BJ (cell line): ENCODE results near the gene ZFYVE28. TPM values are rescaled to one million over a fixed set of nuclear protein-coding genes. Genes with fewer than 3 reads are reported as not detected.

Experiments
- CTCF ChIA-PET: fragments of 350-600 bp; formaldehyde crosslinking; extraction: SDS; loops from one replicate; lab custom pipeline; 2021; ENCODE audit warnings: antibody characterized with exemption, inconsistent platforms; lab: Yijun Ruan, JAX
- POLR2A ChIA-PET: fragments of 300-600 bp; sonication (Branson Sonifier 250); formaldehyde crosslinking; extraction: SDS; loops from one replicate; lab custom pipeline; 2021; ENCODE audit warnings: antibody characterized with exemption; lab: Charles Lee
- DNase-seq: peaks from one replicate; pipeline ENCODE4 v3.0.0-alpha.2; 2011; ENCODE audit warnings: low read depth
- H3K27me3 ChIP-seq: 2 replicates; pipeline ENCODE4 v1.6.0; 2011; ENCODE audit warnings: low read length; ENCODE audit not compliant: control insufficient read depth, insufficient read depth
- H3K36me3 ChIP-seq: 2 replicates; pipeline ENCODE4 v1.5.1; 2011; ENCODE audit warnings: low read length; ENCODE audit not compliant: control insufficient read depth, insufficient read depth
- H3K4me3 ChIP-seq: 2 replicates; pipeline ENCODE4 v1.5.1; 2011; ENCODE audit warnings: low read depth, mild to moderate bottlenecking, control low read depth, low read length
- polyA plus RNA-seq: library from polyadenylated mRNA; depleted of rRNA; stranded (reverse); fragments of >200 nt; gene quantifications from 2 replicates; pipeline ENCODE4 v1.2.3, GENCODE V29; 2011
- TF ChIP-seq, protein P1 (sequence below): IDR thresholded peaks from 2 replicates; pipeline ENCODE4 v1.5.1; 2011; ENCODE audit warnings: low read depth, mild to moderate bottlenecking, control low read depth, inconsistent platforms, low read length, moderate library complexity; ENCODE audit not compliant: insufficient read depth

ZFYVE28 gene
- polyA plus RNA-seq, 1 experiment = 4.4 TPM

- Histone ChIP-seq H3K36me3 (no peaks in the 10 kb centered on the region), H3K27me3 (no peaks in the 10 kb centered on the region), H3K4me3 (no peak overlapping the region)
- no peak for DNase-seq
- ChIA-PET POLR2A (no interaction called here), CTCF (no interaction called here)
- TF ChIP-seq, protein P1, sequence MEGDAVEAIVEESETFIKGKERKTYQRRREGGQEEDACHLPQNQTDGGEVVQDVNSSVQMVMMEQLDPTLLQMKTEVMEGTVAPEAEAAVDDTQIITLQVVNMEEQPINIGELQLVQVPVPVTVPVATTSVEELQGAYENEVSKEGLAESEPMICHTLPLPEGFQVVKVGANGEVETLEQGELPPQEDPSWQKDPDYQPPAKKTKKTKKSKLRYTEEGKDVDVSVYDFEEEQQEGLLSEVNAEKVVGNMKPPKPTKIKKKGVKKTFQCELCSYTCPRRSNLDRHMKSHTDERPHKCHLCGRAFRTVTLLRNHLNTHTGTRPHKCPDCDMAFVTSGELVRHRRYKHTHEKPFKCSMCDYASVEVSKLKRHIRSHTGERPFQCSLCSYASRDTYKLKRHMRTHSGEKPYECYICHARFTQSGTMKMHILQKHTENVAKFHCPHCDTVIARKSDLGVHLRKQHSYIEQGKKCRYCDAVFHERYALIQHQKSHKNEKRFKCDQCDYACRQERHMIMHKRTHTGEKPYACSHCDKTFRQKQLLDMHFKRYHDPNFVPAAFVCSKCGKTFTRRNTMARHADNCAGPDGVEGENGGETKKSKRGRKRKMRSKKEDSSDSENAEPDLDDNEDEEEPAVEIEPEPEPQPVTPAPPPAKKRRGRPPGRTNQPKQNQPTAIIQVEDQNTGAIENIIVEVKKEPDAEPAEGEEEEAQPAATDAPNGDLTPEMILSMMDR = no peak
These were observed 47.7 kb downstream of the ZFYVE28 start for GRCh38 chr4:2370597-2371320.

GRCh38 chr4:2368746-2369437, 49.6 kb downstream of the ZFYVE28 start:
- no peak for DNase-seq
- POLR2A ChIA-PET = no interaction called here
- CTCF ChIA-PET = no interaction called here
- no peak overlapping the region for H3K4me3 ChIP-seq
- H3K36me3 ChIP-seq = no peaks in the 10 kb centered on the region
- H3K27me3 ChIP-seq = no peaks in the 10 kb centered on the region; the same call in 1 of the 2 replicates
- TF ChIP-seq, protein P1 = no peak

DNA sequence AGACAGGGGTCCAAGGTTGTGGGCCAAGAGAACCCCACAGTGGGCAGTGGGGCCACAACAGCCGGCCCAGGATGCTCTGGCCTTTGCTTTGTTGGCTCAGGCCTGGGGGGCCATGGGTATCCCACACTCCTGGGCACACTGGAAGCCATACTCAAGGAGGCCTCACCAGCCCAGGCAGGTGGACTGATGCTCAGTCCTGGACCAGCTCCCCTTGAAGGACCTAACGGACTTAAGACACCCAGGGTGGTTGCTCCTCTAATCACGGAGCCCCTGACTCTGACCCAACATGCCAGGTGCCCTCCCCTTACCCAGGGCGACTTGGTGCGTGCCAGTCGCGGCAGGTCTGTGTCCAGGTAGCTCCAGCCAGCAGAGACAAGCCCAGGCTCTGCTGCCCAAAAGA, 50.8 kb downstream of the ZFYVE28 start:
- no peak overlapping the region for H3K4me3 ChIP-seq
- ChIA-PET POLR2A (no interaction called here), CTCF (no interaction called here)
- no peaks in the 10 kb centered on the region for H3K36me3 ChIP-seq
- no peak for DNase-seq
- TF ChIP-seq, protein P1 = no peak
- H3K27me3 ChIP-seq = no peaks in the 10 kb centered on the region; the same call in 1 of the 2 replicates

DNA sequence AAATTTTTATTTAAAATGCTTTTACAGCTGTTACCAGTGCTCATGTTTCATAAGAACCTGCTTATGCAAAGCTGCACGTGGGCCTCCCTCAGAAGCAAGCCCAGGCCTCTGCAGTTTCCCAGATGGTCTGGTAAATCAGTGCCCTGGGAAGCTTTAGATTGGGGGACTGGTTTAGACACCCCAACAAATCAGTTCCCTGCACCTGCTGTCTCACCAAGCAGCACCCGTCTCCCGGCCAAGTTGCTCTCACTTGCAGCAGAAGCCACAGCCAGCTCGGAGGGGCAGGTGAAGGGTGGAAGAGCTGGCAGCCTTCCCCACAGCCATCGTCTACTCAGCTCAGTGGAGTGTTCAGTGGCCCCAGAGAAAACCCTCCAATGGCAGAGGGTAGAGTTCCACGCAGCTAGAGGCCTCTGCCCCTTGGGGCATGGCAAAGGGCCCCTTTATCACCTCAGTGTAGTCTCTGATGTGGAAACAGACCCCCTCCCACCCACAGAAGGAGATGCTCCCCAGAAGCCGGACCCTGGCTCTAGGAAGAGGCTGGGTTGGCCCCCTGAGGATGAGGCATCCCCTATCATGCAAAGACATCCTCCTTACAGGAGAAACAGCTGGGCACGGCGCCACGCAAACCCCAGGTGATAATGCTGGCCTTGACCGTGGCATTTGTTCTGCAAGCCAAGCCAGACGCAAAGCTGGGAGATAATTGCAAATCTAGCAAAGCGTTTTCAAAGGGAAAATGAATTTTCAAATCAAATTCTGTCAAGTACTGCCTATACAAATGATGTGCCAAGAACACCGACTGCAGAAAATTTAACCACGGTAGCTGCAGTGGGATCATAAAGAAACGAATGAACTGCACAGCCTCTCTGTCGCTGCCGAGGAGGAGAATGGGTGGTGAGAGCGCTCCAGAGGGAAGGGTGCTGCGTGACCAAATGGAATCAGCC, 51.9 kb downstream of the ZFYVE28 start:
- TF ChIP-seq, protein P1 = no peak
- H3K4me3 ChIP-seq = no peak overlapping the region
- POLR2A ChIA-PET = no interaction called here
- no peaks in the 10 kb centered on the region; the same call in 1 of the 2 replicates for H3K27me3 ChIP-seq
- CTCF ChIA-PET = interaction anchor here (1.0 kb wide), 1 partner anchor 146 kb away, joined by 3 read pairs; no protein-coding TSS in a partner anchor
- H3K36me3 ChIP-seq = no peaks in the 10 kb centered on the region
- DNase-seq = no peak
